Measurements from ENCODE around the gene TRIO.

The TRIO gene

DNA sequence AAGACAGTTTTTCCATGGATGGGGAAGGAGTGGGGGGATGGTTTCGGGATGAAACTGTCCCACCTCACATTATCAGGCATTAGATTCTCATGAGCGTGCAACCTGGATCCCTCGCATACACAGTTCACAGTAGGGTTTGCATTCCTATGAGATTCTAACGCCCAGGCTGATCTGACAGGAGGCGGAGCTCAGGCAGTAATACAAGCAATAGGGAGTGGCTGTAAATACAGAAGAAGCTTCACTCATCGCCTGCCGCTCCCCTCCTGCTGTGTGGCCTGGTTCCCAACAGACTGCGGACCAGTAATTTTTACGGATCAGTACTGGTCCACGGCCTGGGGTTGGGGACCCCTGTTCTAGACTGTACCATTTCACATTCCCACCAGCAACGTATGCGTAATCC, 370.1 kb downstream of the TRIO start:
- FAIRE-seq (no peak), DNase-seq (ENCODE audit: insufficient read length, low spot score) (no peak)

DNA sequence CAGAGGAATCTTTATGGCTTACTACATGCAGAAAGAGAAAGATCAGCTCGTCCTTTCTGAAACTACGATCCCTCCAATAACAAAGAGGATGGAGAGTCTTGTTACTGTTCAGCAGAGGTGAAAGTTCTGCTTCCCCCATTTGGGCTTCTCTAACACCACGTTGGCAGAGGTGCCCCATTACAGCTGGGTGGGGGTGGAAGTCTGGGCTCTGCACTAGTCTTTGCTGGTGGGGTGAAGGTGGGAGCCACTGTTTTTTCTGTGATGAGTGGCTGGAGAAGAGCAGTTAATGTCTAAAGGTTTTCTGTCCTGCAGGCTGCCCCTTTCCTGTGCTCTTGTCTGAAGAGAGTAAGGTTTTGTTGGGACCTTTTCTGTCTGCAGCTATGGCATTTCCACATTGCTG, 373.8 kb downstream of the TRIO start:
- no peak for FAIRE-seq
- TF ChIP-seq, protein P1, sequence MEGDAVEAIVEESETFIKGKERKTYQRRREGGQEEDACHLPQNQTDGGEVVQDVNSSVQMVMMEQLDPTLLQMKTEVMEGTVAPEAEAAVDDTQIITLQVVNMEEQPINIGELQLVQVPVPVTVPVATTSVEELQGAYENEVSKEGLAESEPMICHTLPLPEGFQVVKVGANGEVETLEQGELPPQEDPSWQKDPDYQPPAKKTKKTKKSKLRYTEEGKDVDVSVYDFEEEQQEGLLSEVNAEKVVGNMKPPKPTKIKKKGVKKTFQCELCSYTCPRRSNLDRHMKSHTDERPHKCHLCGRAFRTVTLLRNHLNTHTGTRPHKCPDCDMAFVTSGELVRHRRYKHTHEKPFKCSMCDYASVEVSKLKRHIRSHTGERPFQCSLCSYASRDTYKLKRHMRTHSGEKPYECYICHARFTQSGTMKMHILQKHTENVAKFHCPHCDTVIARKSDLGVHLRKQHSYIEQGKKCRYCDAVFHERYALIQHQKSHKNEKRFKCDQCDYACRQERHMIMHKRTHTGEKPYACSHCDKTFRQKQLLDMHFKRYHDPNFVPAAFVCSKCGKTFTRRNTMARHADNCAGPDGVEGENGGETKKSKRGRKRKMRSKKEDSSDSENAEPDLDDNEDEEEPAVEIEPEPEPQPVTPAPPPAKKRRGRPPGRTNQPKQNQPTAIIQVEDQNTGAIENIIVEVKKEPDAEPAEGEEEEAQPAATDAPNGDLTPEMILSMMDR (IDR thresholded peaks at IDR 0.05; ENCODE audit: insufficient read depth, missing control alignments) = no peak
- DNase-seq (ENCODE audit: insufficient read length, low spot score) = no peak

More for the DNA sequence above, 370.1 kb downstream of the TRIO start:
- TF ChIP-seq, protein P1 (IDR thresholded peaks at IDR 0.05; ENCODE audit: insufficient read depth, missing control alignments) = no peak

DNA sequence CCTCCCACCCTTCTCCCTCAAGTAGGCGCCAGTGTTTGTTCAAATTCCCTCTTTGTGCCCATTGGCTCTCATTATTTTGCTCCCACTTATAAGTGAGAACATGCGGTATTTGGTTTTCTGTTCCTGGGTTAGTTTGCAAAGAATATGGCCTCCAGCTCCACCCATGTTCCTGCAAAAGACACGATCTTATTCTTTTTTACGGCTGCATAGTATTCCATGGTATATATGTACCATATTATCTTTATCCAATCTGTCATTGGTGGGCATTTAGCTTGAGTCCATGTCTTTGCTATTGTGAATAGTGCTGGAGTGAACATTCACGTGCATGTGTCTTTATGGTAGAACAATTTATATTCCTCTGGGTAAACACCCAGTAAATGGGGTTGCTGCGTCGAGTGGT, 375.5 kb downstream of the TRIO start:
- DNase-seq (ENCODE audit: insufficient read length, low spot score) = no peak
- no peak for FAIRE-seq
- TF ChIP-seq, protein P1 (IDR thresholded peaks at IDR 0.05; ENCODE audit: insufficient read depth, missing control alignments) = no peak

DNA sequence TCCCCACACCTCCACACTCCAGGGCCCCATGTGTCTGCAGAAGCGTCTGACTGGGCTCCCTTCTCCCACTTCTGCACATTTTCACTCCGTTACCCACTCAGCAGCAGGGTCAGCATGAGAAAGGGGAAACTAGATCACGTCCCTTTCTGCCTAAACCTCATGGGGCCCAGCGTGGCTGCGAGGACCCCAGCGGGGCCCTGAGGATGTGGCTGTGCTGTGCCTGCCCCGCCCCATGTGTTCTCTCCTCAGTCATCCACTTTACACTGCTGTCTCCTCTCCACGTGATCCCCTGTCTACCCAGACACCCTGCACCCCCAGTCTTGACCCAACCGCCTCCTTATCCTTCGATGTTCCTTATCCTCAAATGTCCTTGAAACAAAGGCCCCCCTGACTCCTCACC, 378.6 kb downstream of the TRIO start:
- TF ChIP-seq, protein P1 (IDR thresholded peaks at IDR 0.05; ENCODE audit: insufficient read depth, missing control alignments) = no peak
- FAIRE-seq (no peak), DNase-seq (ENCODE audit: insufficient read length, low spot score) (no peak)

DNA sequence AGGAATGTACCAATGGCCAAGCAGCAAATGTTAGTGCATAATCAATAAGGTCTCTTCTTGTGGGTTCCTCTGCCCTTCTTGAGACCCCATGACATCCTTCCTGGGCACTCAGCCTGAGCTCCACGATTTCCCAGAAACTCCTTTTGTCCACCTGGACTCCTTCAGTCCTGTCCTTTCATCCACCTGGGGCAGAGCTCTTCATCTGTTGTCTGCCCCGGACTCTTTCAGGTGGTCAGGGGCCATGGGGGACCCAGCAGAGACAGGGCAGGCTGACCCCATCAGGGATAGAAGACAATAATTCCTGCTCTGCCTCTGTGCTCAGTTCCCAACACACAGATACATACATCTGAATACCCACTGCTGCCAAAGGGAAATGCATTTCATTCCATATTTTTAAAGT, 379.6 kb downstream of the TRIO start:
- no peak for FAIRE-seq
- TF ChIP-seq, protein P1 (IDR thresholded peaks at IDR 0.05; ENCODE audit: insufficient read depth, missing control alignments) = no peak
- DNase-seq (ENCODE audit: insufficient read length, low spot score) = no peak

DNA sequence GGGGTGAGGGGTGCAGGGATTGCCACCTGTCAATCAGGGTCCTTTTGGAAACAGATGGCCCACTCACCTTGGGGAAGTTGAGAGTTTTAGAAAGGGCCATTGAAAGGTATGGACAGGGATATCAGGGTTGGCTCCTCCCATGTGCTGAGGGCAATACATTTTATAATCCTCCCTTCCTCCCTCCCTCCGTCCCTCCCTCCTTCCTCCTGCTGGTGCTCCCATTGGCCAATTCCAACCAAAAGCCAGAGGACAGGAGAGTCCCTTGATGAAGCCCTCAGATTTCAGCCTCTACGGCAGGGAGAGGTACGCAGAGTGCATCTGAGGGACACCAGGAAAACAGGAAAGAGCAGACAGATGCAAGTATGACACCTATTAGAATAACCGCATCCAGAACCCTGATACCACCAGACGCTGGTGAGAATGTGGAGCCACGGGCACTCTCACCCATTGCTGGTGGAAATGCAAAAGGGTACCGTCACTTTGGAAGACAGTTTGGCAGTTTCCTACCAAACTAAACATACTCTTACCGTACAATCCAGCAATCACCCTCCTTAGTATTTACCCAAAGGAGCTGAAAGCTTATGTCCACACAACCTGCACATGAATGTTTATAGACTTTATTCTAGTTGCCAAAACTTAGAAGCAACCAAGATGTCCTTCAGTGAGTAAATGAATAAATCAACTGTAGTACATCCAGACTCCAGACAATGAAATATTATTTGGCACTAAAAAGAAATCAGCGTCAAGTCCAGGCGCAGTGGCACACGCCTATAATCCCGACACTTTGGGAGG, 380.3 kb downstream of the TRIO start:
- TF ChIP-seq, protein P1 (IDR thresholded peaks at IDR 0.05; ENCODE audit: insufficient read depth, missing control alignments) = no peak
- no peak for FAIRE-seq
- DNase-seq (ENCODE audit: insufficient read length, low spot score) = no peak

DNA sequence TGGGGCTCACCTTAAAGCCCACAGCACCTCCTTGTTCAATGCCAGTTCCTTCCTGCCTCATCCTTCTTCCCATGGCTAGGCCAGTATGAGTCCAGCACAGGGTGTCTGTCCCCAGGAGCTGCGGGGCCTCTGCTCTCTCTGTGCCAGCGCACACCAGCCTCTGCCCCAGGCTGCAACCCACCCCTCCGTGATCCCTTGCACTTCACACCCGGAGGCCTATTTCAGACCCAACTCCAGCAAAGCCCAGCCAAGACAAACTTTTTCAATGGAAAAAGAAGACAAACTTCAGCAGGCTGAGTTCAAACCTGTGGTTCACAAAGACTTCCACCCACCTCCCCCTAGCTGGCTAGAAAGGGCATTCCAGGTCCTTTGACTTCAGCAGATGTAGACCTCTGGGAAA, 382.3 kb downstream of the TRIO start:
- TF ChIP-seq, protein P1 (IDR thresholded peaks at IDR 0.05; ENCODE audit: insufficient read depth, missing control alignments) = no peak
- no peak for DNase-seq (ENCODE audit: insufficient read length, low spot score)
- no peak for FAIRE-seq

All from D721Med (cell line).